GM18511 (cell line): Measurements from ENCODE around the gene NACC2.

Source experiments
- ATAC-seq: cut with Tn5 transposase; IDR thresholded peaks from one replicate; pipeline ENCODE4 v1.9.1; 2021; ENCODE audit warnings: mild to moderate bottlenecking, moderate library complexity; ENCODE audit not compliant: unreplicated experiment

NACC2 gene

DNA sequence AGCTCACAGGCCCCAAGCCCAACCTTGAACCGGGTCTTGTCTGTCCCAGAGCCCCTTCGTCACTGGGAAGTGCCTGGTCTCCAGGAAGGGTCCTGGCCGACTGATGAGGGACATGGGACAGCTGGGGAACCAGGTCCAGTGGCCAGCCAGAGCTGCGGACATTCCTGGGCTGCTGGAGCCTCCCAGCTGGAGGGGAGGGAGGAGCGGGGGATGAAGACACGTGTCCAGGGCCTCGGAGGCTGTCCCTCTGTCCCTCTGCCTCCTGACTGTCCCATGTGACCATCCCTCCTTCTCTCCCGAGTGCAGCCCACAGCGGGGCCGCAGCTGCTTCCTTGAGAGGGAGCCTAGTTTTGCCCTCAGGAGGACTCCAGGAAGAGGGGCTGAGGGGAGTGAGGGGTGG is 92.2 kb downstream of the NACC2 start:
- ATAC-seq, result no peak

DNA sequence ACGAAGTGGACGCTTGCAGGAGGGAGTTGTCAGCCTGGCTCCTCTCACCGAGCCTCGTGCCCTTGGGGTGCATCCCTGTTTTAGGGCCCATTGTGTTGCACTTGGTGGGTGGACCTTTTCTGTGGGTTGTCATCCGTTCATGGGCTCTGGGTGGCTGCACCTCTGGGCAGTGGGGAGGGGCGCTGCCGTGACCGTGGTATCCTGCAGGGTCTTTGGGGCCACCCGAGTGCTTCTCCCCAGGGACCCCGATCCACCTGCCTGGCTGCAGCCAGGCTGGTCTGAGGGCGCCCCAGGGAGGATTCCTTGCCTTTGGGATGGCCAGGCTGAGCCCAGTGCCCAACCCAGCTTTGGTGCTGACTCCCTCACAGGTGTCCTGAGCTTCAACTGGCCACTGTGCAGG is 92.9 kb downstream of the NACC2 start:
- ATAC-seq, result no peak

DNA sequence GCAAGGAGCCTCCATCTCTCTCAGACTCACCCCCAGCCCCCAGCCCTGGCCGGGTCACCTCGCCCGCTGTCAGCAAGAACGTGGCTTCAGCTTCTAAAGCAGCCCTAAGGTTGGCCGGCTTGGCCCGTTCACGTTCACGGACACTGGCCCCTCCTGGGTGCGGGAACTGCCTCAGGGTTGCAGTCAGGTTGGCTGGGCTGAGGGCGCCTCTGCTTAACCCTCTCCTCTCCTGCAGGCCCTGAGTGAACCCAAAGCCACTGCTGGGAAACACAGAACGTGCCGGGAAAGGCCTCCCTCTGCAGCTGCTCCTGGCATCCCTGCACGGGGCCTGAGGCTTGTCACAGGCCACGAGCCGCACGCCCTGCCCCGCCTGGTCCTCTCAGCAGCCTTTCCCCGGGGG is 93.9 kb downstream of the NACC2 start:
- no peak for ATAC-seq

DNA sequence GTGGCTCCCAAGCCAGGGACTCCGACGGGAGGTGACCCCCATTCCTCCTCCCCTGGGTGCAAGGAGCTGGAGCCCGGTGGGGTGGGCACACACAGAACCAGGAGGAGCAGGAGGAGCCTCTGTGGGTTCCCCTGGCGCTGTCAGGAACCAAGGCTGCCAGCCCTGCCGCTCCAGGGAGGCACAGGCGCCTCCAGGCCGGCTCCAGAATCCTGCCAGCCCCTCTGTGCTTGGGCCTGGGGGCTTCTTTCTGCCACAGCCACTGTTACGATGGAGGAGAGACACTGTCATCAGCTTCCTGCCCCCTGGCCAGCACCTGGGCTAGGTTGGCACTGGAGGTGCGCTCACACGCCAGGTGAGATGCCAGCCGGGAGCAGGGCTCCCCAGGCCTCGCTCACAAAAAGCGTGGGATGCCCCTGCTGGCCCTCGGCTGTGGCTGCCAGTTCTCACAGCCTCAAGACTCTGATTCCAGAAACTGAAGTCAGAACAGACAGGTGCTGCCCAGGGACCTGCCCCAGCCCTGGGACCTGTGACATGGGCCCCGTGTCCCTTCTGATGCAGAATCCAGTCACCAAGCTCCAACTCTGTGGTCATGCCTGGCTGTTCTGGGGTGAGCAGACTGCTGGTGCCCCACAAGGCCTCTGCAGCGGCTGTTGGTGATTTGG is 96.5 kb downstream of the NACC2 start:
- ATAC-seq, result no peak

DNA sequence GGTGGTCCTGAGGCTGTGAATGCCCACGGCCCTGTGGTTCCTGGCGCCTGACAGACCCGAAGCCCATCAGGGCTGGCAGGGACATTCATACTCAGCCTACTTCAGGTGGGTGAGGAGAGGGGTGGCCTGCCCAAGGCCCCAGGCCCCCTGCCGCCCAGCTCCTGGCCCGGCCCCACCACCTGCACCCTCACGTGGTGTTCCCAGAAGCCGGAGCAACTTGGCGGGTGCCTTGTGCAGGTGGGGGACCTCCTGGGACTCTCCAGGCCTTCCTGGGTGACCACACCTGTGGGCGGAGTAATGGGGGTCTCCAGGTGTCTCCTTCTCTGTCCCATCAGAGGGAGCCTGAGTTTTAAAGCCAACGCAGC is 97.1 kb downstream of the NACC2 start:
- no peak for ATAC-seq

DNA sequence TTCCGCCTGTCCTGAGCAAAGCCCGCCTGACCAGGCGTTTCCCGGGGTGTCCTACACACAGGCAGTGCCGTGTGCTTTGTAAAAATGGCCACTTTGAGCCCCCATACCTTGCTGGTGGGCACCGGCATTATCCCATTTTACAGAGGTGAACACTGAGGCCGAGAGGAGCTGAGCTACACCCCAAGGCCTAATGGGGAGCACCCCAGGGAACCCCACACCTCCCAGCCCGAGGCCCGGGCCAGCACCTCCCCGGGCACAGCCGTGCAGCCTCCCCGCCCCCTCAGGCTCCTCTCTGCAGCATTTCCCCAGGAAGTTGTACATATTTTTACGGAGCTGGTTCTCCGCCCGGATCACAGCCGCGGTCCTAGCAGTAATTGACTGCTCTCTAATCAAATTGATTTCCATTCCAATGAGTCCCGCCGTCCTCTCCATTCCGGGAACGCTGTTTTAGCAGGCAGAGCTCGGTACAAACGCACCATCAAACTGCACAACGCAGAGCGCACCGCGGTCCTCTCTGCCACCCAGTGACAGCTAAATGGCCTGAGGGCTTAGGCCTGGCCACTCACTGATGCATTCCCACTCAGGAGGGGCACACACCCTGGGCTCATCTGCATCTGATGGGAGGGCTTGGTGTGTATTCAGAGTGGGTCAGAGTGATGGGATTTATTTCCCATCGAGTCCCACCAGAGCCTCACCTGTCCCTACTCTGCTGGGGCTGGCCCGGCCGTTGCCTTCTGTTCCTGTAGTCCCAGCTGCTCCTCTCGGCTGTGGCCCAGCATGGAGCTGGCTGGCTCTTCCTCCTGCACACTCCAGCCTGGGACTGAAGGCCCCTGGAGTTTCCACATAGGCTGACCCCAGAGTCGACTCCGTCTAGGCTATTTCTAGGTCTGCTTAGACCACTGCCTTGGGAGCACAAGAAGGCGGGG is 97.7 kb downstream of the NACC2 start:
- no peak for ATAC-seq

DNA sequence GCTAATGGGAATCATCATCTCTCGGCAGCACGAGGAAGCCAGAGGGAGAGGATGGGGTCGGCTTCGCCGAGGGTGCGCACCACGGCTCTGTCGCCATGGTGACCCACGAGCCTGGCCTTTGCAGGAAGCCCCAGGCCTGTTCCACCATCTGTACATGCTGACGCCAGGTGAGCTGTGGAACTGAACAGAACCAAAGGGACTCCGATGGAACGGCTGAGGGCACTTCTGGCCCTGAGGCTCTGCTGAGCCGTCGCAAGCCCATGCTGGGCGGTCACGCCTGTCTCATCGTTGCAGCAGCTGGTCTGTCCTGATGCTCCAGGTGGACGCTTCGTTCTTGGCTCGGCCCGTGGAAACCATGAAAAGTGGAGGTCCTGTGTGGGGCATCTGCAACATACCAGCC is 99.3 kb downstream of the NACC2 start:
- no peak for ATAC-seq

DNA sequence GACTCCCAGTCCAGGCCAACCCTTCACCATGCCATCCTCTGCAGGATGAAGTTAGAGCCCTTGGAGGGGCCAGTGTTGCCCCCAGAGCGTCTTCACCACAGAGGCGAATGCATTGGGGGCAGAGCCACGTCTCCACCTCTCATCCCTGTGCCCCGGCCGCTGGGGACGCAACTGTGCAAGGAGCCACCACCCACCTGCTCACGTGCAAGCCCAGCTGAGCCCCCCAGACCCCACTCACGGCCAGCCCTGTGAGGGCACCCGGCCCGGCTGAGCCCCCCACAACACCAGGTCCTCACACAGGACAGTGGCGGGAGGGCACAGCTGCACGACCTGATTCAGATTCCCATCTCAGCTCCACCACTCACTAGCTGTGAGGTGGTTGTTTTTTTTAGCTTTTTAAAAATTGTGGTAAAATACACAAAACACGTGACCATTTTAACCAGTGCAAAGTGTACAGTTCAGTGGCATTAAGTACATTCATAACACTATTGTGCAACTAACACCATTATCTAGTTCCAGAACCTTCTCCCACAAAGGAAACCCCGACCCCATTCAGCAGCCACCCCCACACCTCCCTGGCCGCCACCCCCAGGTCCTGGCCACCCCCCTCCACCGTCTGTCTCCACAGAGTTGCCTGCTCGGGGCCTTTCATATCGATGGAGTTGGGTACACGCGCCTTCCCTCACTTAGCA is 100.4 kb downstream of the NACC2 start:
- no peak for ATAC-seq

DNA sequence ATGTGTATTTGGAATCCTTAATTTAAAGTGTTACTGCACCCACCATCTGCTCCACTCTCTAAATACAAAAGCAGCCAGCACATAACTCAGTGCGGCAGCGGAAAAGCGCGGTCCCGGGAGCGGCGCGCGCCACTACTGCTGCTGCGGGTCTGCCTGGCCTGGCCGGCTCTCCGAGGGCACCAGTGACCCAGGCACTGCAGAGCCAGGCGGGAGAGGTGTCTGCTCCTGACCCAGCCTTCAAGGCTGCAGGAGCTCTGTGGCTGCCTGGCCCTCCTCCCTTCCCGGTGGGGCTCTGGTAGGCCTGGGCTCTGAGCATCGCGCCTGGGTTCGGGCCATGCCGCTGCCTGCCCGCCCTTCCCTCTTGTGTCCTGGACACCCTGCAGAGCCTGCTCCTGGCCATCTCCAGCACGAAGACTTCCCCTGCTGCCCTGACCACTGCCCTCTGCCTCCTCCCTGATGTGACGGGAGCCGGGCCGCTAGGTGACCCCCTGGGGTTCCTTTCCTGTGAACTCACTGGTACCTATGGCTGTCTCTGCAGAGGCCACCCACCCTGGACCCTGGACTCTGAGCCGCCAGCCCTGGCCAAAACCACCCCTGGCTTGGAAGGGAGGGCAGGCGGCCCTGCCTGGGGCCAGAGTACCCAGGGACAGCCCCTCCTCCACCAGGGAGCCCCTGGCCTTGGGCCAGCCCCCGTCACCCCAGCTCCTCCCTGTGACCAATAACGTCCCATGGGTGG is 101.2 kb downstream of the NACC2 start:
- ATAC-seq, result no peak

DNA sequence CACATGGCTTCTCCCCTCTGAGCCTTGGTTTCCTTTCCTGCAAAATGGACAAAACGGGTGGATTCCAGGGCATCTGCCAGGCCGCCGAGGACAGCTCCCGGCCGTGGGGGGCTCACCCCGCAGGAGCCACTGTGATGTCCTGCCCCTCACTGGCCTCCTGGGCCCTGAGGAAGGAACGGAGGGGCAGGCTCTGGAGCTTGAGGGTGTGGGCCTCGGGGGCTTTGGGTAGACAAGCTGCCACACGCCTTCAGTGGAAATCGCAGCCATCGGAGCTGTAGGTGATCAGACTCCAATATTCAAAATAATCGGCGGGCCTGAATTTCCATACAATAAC is 101.7 kb downstream of the NACC2 start:
- ATAC-seq, result no peak

DNA sequence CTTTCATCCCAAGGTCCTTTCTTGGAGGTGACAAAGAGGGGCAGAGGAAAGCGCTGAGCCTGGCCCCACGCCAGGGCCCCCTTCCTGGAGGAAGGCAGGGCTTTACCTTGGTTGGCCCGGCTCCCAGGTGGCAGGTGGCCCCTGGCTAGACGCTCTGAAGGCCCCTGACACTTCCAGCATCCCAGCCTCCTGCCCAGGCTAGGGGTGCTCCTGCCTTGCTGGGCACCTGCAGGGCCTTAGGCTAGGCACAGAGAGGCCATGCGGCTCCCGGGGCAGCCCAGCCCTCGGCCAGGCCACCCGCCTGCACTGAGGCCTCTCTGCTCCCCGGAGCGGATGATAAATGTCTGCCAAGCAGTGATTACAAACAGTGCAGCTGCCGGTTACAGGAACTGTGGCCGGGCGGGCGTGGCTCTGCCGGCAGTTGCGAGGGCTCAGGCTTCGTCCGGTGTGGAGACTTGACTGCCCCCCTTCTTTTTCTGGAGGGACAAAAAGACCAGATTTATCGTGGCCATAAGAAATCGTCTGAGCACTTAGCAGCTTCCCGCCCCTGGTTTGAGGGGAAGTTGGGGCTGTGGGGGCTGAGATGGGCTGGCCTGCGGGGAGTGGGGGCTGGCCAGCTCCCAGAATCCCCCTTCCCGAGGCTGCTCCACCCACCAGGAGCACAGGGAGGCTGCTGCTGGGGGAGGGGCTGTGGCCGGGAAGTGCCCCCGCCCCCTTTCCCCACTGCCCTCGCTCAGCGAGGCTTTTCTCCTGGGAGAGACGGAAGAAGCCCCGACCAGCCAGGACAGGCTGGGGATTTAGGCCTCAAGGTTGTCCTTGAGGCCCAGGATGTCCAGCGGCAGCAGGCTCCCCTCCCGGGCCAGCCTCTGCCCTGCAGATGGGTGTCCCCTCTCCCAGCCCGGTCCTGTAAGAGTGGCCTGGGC is 102.3 kb downstream of the NACC2 start:
- ATAC-seq, result no peak

DNA sequence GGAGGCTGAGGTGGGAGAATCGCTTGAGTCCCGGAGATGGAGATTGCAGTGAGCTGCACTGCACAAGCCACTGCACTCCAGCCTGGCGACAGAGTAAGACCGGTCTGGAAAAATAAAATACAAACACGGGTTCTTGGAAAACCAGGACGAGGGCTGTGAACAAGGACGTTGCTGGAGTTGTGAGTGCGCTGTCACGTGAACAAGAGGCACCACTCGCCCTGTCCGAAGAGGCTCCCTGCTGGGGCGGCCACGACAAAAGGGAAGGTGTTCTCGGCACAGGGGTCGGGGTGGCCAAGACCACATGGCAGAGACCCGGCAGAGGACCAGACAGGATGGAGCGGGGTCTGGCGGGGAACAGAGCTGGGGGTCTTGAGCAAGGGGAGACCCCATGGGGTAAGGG is 103.3 kb downstream of the NACC2 start:
- ATAC-seq, result no peak

DNA sequence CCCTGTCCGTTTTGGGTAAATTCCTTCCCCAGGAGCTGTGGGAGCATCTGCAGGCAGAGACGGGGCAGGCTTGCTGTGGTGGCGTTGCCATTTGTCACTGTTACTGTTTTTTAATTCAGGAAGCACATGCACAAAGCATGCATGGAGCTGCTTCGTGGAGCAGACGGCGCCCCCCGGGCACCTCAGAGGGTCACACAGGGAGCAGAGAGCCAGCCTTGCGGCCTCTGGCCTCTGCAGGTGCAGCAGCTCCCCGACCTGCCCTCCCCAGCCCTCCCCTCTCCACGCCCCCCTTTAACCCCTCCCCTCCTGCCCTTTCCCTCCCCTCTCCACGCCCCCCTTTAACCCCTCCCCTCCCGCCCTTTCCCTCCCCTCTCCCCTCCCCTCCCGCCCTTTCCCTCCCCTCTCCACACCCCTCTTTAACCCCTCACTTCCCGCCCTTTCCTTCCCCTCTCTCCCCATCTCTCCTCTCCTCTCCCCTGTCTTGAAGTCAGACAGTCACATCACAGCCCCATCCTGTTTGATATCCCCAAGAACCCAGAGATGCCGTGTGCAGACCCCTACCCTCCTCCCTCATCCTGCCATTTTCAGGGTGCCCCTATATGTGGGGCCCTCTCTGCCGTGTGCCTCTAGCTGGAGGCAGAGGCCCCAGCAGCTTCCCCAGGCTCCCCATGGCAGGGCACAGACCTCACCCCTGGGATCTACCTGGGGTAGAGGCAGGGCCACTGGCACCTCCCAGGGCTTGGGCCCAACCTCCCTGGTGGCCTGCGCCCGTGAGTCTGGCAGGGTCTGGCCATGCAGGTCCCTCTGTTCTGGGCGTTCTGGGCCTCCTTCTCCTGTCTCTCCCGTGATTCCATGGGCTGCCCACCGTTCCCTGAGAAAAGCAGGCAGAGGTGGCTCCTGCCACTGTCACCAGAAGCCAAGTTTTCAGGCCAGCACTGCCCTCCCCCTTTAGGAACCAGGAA is 104.3 kb downstream of the NACC2 start:
- no peak for ATAC-seq

DNA sequence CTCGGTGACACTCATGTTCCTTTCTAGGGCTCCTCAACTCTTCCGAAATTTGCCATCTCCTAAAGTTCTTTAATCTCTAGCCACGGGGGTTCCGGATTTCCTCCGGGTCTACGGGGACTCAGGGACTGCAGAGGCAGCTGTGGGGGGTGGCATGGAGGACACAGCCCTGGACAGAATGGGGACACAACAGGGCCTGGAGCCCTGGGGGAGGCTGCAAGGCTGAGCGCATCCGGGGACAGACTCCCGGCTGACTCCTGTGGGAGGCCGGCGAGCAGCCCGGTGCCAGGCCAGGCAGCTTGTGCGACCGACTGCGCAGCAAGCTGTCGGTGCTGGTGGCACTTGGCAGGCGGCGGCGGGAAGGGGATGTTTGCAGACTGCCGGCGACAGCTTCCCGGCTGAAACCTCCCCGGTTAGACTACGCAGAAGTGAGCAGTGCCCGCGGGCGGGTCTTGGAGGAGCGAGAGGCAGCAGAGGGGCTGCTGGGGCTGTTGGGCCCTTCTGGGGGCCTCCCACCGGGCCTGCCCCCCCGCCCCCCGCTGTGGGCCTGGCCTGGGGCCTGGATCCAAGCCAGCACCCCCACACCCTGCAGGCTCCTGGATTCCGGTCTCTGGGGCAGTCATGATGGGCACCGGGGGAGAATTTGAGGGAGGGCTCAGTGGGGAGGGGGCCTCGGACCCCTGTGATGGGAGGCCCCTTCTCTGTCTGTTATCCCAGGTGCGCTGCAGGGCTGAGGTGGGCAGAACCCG is 105.2 kb downstream of the NACC2 start:
- no peak for ATAC-seq

DNA sequence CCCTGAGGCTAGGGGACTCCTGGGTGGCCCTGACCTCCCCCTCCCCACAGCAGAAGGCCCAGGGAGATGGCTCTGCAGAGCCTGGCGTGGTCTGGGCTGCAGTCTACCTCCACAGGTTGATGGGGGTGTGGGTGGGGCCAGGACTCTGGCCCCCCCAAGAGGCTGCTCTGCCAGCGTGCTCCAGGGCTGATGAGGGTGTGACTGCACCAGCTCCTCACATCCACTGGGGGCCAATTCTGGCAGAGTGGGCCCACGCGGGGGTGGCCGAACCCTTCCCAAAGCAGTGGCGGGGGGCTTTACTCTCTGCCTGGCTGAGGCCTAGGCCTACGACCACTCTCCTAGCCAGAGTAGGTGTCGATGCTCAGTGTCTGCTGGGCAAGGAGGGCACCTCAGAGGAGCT is 105.9 kb downstream of the NACC2 start:
- ATAC-seq, result no peak

DNA sequence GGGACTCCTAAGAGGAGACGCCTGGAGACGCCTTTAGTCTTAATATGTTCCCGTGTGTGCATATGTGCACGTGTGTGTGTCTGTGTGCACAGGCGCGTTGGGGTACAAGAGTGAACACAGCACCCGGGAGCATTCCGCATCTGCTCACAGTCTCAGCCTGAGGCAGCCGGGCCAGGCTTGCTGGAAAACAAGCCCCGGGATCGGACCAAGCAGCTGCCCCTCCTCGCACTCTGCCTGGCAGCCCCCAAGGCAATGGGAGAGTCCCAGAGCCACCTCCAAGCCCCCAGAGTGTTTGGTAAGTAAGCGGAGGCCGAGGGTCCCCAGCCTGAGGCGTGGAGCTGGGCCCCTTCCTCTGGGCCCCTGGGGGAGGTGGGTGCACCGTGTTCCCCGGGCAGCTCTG is 106.6 kb downstream of the NACC2 start:
- ATAC-seq, result no peak

DNA sequence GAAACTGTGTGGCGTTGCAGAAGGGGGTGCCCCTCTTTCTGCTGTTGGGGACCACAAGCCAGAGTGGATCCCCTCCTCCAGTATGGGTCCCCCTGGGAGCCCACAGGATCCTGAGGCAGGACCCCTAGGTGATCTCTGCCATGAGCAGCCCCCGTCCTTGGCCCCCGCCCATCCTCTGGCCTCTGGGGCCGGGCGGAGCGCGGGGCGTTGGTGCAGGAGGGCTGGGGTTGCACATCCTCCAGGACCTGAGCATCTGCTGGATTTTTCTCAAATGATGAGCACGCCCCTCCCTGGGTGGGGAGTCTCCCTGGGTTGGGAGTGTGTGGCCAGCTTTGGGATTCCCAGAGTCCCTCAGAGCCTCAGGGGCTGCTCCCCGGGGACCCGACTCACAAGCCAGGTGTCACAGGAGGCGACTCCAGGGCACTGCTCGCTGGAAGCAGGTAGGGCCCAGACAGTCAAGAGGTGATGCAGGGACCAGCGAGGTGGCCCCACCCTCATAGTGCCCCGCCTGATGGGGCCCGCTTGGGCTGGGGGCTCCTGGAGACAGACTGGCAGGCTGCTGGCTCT is 107.2 kb downstream of the NACC2 start:
- no peak for ATAC-seq

DNA sequence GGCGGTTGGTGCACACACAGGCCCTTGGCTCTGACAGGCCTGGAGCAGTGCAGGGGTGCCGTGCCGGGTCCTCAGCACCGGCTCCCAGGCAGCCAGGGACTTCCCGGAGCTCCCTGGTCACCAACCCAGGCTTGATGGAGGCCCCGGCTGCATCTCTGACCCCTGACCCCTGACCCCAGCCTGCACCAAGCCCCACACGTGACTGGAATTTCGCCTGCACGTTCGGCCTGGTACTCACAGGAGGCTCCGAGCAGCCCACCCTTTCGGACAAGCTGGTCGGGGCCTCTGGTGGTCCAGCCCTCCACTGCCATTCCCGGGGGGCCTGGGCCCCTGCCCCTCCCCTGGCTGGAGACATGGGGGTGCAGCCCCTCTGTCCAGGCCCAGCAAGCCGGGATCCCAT is 108.5 kb downstream of the NACC2 start:
- no peak for ATAC-seq
